ENCODE data around the gene MYL6.
"Not testable (repeated sequence)": the region's sequence is repeated elsewhere in the genome, so short reads cannot be mapped to it uniquely, and the experiment has no call there.

Gene MYL6

DNA sequence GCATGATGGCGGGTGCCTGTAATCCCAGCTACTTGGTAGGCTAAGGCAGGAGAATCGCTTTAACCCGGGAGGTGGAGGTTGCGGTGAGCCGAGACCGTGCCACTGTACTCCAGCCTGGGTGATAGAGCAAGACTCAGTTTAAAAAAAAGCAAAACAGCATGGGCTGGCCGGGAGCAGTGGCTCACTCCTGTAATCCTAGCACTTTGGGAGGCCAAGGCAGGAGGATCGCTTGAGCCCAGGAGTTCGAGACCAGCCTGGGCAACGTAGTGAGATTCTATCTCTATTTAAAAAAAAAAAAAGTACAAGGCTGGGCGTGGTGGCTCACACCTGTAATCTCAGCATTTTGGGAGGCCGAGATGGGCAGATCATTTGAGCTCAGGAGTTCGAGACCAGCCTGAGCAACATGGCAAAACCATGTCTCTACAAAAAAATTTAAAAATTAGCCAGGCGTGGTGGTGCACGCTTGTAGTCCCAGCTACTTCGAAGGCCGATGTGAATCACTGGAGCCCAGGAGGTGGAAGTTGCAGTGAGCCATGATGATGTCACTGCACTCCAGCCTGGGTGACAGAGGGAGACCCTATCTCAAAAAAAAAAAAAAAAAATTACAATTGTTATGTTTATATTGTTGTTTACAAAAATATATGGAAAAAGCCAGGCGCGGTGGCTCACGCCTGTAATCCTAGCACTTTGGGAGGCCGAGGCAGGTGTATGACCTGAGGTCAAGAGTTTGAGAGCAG lies 1.5 kb upstream of the MYL6 start:
- DNase-seq (ENCODE audit: low read depth in 2 of 2): not testable (repeated sequence)

DNA sequence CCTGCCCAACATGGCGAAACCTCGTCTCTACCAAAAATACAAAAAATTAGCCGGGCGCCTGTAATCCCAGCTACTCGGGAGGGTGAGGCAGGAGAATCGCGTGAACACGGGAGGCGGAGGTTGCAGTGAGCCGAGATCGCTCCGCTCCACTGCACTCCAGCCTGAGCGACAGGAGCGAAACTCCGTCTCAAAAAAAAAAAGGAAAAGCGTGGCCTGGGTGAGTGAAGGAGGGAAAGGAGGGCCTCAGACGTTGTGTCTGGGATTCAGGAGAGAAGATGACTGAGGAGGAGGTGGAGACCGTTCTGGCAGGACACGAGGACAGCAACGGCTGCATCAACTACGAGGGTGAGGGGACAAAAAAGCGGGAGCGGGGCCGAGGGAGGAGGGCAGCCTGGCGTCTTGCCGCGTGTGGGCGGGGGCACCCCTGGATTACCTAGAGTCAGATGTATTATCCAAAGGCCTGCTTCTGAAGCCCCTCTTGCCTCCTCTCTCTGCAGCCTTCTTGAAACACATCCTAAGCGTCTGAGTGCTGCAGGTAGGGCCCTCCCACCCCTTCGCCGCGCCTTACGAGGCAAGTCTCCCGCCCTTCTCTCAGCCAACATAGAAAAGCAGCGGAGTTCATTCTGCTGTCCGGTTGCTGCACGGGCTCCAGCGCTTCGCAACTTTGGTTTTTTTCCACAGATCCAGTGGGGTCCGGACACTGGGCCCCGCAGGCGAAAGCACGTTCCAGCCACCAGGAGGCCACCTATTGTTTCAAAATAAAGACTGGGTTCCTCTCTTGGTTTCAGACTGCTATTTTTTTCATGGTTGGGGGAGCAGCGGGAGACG lies 744 bp upstream of the MYL6 start:
- peak; percentile 33 to 40 for DNase-seq (ENCODE audit: low read depth in 2 of 2)

DNA sequence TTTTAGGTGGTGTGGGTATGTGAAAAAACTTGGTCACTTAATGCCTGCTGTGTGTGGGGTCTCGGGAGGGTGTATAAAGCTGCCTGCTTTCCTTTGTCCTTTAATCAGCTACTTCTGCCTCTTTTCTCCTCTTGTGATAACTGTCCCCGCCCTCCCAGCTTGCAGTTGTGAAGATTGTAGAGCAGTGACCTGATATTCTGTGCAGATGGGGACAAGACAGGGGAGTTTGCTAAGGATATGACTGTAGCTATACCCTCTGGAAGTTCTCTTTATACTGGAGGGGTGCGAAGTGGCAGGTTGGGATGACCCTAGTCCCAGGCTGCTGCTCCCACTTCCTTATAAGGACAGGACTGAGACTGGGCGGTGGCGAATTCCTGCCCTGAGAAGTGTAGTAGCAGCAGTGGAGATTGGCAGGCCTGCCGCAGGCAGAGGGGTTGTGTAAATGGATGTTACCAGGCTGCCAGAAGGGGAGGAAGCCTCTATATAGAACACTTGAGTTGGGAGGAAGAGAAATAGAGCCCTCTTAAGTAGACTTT lies 835 bp downstream of the MYL6 start:
- DNase-seq (ENCODE audit: low read depth in 2 of 2): peak in 1 of 2 experiments; percentile 30

DNA sequence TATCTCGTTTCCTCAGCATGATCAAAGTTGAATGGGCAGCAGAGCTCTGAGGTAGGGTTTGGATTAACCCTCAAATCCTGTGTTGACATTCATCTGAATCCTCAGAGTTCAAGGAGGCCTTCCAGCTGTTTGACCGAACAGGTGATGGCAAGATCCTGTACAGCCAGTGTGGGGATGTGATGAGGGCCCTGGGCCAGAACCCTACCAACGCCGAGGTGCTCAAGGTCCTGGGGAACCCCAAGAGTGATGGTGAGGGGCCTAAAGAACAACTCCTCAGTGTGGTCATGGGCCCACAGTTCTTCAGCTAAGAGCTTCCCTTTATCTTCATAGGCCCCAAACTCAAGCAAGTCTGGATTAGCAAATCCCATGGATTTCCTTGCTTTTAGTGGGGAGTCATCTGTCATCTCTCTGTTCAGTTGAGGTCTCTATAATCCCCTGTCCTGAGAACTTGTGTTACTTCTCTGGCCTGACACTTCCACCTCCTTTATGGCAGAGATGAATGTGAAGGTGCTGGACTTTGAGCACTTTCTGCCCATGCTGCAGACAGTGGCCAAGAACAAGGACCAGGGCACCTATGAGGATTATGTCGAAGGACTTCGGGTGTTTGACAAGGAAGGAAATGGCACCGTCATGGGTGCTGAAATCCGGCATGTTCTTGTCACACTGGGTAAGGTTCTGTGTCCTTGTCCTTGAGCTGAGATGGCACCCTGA lies 1.5 kb downstream of the MYL6 start:
- DNase-seq (ENCODE audit: low read depth in 2 of 2): no peak

DNA sequence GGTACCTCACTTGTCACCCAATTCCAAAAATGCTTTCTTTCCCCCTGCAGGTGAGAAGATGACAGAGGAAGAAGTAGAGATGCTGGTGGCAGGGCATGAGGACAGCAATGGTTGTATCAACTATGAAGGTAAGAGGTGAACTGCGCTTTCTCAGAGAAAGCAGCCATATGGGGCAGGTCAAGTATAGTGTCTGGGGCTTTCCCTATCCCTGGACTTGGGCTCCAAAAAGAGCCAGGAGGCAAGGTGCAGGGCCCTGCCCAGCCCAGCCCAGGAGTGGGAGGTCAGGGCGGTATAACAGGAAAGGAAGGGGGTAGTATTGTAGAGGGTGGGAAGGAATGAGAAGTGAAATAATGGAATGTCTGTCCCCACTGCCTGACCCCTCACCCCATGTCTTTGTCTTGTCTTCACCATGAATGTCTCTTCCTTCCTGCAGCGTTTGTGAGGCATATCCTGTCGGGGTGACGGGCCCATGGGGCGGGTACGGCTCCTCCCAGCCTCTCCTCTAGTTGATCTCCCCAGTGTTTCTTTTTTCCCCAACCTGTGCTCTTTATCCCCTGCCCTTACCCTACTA lies 2.1 kb downstream of the MYL6 start:
- peak; percentile 13 to 49 for DNase-seq (ENCODE audit: low read depth in 2 of 2)

DNA sequence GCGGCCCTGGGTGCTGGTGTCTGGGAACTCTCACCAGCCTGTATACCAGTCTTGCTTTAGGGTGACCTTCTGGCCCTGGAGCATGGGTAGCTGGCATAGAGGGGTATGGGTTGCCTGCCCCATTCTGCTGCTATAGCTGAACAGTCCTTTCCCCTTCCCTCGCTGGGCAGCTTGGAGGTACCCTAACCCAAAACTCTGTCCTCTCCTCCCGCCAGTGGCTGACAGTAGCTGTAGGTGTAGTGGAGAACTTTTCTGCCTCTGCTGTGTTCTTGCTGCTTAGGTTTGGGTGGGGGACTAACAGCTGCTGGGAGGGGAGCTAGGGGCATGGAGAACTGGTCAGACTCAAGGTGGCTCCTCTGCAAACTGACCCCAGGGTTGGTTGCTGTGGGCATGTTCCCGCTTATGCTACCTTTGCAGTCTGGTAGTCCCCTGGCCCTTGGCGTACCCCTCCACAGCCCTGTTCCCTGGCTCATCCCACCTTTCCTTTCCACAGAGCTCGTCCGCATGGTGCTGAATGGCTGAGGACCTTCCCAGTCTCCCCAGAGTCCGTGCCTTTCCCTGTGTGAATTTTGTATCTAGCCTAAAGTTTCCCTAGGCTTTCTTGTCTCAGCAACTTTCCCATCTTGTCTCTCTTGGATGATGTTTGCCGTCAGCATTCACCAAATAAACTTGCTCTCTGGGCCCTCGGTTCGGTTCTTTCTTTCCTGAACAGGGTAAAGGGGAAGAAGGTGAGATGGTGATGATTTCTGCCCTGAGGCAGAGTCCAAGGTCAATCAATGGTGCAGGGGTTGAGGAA lies 2.9 kb downstream of the MYL6 start:
- DNase-seq (ENCODE audit: low read depth in 2 of 2): no peak

DNA sequence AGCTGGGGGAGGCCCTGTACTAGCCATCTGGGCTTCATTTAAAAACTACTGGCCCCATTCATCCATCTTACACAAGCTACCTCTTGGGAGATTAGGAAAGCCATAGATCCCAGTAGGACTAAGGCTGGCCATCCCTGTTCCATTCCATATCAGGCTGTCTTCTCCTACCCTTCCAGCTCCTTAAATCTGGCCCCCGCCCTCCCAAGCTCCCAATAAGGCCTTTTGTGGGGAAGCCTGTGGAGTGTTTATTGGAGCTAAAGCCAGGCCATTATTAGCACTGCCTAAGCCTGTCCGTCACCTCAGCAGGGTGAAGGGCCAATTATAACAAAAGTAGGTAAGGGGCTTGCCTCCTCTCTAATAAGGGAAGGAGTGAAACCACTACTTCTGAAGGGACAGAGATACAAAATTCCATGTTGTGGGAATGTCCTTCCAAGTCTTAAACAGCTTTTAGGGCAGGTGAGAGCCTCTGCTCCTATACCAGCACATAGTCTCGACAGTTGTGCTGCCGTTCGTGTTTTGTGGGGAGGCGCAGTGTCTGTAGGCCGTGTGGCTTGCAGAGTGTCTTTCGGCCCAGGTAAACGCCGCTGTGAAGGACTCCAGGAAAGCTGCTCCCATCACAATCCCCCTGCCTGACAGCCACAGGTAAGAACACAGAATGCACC lies 3.7 kb downstream of the MYL6 start:
- no peak for DNase-seq (ENCODE audit: low read depth in 2 of 2)

DNA sequence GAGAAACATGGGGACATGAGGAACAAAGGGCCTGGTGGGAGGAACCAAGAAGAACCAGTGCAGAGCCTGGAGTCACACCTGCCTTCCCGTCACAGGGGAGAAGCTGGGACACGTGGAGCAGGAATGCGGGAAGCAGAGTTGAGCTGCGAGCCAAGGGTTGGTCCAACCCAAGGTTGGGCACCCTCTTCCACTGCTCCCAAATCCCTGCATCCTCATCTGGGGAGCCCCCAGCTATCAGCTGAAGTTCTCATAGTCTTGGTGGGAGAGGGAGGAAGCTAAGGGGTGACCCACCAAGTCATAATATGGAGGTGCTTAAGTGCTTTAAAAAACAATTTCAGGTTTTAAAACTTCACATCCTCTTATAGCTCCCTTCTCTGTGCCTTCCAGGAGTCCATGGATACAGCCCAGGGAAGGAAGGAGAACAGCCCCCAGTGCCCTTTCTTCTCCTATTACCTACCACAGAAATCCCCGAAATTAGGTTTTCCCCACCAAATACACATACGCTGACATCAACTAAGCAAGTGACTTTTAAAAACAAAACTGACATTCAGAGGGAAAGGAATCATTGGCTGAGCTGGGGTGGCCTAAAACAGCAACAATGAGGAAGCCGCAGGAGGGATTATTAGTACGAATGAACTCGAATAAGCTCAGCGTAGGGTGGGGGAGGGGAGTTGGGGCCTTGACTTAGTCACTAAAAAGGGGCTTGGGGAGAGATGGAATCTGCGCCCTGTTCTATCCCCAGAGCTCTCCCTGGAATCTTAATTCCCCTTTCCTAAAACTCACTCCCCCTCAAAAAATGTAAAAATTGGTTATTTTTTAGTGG lies 4.5 kb downstream of the MYL6 start:
- no peak for DNase-seq (ENCODE audit: low read depth in 2 of 2)

DNA sequence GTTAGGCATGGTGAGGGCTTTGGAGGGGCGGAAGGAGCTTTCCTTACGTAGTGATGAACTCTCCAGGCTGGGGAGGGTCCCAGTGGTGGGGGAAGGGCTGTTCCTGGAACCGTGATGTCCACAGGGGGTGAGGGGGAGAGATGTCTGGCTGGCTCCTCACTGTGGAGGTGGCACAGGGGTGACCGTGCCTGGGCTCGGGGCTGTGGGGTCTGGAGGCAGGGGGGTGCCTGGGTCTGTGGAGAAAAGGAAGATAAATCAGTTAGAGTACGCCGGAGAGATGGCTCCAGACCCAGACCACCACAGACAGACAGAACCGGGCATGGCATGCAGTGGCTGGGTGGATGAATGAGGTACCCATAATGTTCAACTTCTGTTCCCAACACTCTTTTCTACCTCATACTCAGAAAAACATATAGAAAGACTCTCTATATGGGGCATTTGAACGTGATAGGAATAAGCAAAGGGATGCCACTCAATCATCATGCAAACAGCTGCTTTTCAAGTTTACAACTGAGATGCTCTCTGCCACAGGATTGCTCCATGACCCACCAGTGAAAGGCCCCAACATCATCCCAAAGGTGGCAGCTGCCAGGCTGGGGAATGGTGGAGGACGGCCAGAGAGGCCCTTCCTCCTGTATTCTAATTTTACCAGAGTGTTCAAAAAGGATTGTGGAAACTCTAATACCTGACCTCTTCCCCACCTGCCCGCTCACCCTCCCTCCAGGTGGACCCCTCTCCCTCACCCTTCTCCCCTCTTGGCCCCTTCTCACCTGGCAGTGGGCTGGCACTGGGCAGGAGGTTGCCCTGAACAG lies 5.6 kb downstream of the MYL6 start:
- no peak for DNase-seq (ENCODE audit: low read depth in 2 of 2)

DNA sequence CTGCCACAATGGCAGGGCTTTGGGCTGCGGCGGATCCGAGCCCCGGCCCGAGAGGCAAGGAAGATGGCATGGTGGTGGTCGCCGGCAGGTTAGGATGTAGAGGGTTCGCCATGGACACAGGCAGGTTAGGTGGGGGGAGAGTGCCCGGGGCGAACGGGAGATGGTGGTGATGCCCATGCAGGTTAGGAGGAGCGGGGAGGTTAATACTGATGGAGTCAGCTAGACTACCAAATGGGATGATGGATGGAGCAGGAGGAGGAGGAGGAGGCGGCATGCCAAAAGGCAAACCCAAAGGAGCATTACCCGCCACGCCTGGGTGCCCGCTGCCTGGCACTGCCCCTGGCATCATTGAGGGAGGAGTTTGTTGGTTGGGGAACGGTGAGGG lies 6.2 kb downstream of the MYL6 start:
- no peak for DNase-seq (ENCODE audit: low read depth in 2 of 2)

DNA sequence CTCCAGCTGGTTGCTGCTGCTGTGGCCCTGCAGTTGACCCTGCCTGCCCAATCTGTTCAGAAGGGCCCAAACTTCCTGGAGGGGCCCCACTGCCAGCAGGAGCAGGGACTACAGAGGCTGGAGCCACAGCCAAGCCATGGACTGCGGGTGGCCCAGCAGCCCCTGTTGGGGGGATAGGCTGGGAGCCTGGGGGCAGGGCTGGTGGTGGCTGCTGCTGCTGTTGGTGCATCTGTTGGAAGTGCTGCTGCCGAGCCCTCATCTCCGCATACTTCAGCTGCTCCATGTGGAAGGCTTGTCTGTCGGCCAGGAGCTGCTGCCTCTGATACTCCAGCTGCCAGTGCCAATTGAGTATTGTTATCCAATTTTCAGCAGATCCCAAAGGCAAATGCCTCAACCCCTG lies 7.2 kb downstream of the MYL6 start:
- DNase-seq (ENCODE audit: low read depth in 2 of 2): no peak

DNA sequence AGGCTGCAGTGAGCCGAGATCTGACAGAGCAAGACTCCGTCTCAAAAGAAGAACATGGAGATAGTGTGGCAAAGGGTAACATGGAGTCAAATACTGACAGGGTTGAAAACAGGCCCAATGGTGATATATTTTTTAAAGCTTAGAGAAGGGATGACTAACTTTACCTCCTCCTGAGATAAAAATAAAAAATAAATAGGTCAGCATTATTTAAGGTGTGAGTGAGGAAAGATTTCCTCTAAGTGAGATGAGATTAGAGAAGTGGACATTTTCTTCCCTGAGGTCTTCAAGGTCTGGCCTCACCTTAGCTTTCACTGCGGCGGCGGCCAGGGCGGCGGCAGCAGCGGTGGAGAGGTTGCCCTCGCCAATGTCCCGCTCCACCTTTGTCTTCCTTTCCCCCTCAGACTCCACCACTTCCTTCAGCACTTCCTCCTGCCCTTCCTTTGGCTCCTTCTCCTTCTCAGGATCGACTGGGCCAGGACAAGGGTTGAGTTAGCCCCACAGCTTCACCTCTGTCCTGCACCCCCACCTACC lies 11.1 kb downstream of the MYL6 start:
- DNase-seq (ENCODE audit: low read depth in 2 of 2): no peak

DNA sequence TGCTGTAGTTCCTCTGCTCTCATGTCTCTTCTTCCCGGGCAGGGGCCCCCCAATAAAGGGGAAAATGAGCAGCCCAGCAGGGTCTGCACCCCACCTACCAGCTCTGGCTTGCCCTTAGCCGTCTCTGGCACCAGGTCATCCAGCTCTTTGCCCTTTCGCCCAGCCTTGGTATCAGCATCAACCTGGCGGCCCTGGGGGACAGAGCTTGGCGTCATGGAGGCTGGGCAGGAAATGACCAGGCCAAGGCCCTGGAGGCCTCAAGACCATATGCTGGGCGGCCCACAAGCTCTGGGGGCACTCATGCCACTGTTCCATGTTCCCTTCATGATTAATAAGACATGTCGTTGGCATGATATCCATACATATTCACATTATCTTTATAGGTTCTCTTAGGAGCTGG lies 14.7 kb downstream of the MYL6 start:
- DNase-seq (ENCODE audit: low read depth in 2 of 2): no peak

DNA sequence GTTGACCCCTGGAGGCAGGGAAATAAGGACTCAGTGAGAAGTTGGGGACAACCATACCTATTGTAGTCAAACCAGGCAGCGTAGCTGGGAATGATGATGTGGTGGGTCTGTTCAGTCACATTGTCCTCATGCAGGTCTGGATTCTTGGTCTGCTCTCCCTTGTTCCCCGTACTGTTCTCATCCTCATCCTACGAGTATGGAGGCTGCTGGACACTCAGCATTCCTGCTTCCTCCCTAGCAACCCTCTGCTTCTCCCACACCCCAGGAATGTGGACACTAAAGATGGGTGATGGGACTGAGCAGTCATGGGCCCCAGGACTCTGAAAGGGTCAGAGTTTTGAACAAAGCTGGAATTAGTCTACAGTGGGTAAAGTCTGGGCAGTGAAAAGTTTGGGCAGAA lies 20.2 kb downstream of the MYL6 start:
- no peak for DNase-seq (ENCODE audit: low read depth in 2 of 2)

DNA sequence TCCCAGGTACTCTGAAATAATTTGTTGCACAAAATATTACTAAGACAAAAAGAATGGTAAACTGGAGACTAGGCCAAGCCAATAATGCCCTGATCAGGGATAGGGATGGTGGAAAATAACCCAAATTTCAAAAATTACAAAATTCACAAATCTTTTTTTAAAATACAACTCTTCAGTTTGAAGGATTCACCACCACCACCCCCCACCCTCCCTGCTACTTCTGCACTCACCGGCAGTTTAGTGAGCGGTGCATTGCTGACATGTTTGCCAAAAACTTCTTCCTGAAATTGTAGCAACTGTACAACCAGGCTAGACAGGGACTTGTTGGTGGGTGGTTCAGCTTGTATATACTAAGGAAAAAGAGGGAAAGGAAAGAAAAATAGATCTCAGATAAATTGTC lies 28.8 kb downstream of the MYL6 start:
- DNase-seq (ENCODE audit: low read depth in 2 of 2): no peak

DNA sequence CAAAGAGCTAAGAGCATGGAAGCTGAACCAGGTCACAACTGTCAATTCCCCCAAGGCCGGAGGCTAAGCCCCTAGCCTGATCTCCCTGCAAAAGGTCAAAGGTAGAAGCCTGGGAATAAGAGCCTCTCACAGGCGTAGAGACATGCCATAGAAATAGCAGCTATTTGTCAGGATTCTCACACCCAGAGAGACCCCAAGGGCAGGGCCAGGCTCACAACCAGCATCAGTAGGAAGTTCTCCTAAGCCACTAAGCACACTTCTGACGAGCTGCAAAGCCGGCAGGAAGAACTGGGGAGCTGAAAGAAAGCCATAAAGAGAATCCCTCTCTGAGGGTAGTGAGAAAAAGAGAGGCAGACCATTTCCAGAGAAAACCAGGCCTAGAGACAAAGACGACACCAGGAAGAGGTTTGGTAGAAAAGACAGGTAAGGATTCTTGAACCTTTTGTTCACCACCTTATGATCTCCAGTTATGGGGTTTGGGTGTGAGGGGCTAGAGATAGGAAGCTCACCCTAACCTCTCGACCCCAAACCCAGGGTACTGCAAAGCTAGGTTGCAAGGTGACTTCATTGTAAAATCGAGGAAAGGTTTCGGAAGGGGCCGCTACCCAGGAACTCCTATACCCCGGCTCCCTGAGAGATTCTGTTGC lies 30.1 kb downstream of the MYL6 start:
- no peak for DNase-seq (ENCODE audit: low read depth in 2 of 2)

DNA sequence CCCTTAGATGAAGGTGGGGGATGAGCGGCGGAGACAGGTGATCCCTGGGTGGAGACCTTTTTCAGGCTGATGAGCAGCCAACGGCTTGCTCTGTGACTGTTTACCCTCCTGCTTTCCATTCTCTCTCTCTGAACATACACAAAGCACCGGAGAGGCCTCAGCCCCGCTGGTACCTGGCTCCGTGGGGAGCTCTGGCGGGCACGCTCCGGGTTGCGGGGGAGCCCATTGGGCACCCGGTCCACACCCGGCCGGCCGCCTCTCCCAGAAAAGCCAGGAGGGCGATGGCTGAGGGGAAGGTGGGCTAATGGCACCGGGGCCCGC lies 30.6 kb downstream of the MYL6 start:
- peak in 1 of 2 experiments; percentile 4 for DNase-seq (ENCODE audit: low read depth in 2 of 2)

Data from stimulated activated CD4-positive, alpha-beta T cell treated with anti-CD3 and anti-CD28 coated beads, Interleukin-12 subunit alpha, Interleukin-12 subunit beta, amount 100 ng/mL, for 24 hours (primary cell).